C4-2B (cell line): Measurements from ENCODE around the gene ATG4D.

Source experiments
- CTCF ChIP-seq: fragments of 450-650 bp; conservative IDR thresholded peaks from 2 replicates; pipeline ENCODE4 v1.5.1; 2017; ENCODE audit warnings: mild to moderate bottlenecking
- ZFX ChIP-seq: fragments of 450-650 bp; IDR thresholded peaks from 2 replicates; pipeline ENCODE4 v1.6.1; 2017

DNA sequence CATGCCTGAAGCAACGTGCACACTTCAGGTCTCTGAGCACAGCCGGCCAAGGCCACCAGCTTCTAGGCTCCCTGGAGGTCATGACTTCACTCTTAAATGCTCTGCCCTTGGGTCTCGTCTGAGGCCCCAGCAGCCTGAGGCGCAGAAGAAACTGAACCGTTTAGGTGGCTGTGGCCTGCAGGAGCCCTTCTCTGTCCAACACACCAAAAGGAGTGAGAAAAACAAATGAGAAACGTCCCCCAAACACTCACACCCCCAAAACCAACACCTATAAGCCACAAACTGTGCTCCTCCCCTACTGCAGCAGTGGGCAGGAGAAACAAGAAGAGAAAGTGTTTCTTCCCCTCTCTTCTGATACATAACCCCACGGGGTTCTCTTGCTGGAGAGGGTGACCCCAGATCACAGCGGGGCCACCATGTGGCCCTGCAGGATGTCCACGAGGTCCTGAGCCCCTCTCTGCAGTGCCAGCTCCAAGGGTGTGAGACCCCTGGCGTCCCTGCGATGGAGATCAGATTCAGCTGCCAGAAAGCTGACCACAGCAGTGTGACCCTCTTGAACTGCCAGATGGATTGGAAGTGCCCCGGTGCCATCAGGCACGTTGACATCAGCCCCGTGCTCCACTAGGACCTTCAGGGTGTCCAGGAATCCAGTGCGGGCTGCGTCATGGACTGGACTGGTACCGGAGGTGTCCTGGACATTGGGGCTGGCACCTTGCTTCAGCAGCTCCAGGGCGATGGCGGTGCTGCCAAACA lies 23.1 kb downstream of the ATG4D start:
- TF ChIP-seq CTCF (no peak), ZFX (no peak)
